NCI-H2029 treated with DMSO at 0.1 percent for 48 hours (cell line): ENCODE data around the gene CAPS.
"Not testable (repeated sequence)": the region's sequence is repeated elsewhere in the genome, so short reads cannot be mapped to it uniquely, and the experiment has no call there.

Source experiments
- DNase-seq: peaks from one replicate; lab custom pipeline; 2025; lab: John Stamatoyannopoulos, UW

Gene CAPS

DNA sequence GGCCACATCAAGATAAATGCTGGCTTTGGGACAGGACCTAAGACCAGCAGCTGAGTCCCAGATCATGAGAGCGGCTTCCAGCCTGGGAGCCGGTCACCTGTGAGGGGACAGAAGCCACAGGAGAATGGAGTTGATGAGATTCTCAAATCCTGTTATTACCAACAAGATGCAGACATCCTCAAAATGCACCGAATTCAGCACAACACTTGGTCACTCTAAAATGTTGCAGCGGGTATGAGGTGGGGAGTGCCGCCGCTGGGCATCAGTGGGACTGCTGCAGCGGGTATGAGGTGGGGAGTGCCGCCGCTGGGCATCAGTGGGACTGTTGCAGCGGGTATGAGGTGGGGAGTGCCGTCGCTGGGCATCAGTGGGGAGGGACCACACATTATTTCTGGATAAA, 42.7 kb downstream of the CAPS start:
- DNase-seq: no peak

- no peak for DNase-seq
These were observed 43.1 kb downstream of the CAPS start for GRCh38 chr19:5957170-5957569.

DNA sequence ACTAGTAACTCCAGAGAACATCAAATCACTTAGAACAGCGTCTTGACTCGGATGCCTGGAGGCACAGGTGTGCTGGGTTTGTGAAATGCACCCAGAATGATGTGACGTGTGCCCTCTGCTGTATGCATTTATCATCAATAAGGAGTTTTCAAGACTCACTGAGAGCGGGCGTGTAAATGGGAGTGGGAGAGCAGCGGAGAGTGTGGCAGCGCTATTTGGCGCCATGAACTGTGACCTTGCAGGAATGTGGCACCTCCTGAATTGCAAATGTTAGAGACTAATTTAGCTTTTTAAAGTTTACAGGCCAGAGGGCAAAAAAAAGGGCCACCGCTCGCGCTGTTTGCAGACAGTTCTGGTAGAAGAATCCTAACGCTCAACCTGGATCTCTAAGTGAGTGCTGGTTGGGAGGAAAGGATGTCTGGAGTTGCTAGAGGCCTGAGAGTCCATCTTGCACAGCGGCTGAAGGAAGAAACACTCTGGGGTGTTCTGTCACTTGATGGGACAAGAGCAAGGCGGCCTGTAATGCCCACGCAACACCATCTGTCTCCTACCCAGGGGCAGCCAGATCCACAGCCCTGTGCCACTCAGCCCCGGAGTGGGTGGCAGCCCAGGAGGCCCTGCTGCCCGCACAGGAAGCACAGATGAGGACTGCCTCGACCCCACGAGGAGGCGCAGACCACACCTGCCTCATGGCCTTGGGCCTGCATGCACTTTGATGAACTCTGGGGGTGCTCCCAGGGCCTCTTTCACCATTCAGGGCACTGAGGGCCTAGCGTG, 44.2 kb downstream of the CAPS start:
- no peak for DNase-seq

- no peak for DNase-seq
These were observed 44.7 kb downstream of the CAPS start for GRCh38 chr19:5958851-5959122.

DNA sequence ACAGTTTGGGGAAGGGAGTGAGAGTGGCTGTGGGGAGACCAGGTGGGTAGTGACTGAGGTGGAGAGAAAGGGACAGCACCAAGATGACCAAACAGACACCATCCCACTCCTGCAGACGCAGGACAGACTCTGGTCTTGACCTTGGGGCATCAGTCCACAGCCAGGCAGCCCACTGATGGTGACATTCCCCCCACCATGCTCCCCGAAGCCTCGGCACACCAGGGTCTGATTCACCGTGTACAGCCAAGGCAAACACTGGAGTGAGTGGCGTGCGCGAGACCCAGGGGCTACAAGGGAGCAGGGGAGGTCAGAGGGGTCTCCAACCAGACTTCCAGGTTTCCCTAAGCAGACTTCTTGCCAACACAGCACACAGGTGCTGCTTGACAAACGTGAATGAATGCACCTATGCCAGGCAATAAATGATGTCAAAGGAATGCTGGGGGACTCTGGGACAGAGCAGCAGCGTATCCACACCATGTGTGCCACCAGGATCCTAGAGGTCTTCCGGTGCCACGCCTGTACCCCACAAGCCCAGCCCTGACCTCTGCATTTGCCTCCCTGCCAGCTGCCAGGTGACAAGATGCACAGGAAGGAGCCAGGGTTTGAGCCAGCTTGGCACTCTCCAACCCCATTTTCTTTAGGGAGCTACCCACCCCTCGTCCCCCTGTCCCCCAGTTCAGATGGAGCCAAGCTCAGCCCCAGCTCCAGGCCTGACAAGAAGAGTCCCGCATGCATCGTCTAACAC, 45.4 kb downstream of the CAPS start:
- no peak for DNase-seq

- DNase-seq: peak; percentile 84
These were observed 46.2 kb downstream of the CAPS start for GRCh38 chr19:5960005-5961001.

GRCh38 chr19:5961641-5961968, 47.6 kb downstream of the CAPS start:
- not testable (repeated sequence) for DNase-seq

- peak; percentile 98 for DNase-seq
These were observed 48.2 kb downstream of the CAPS start for GRCh38 chr19:5961969-5962945.

GRCh38 chr19:5963259-5963658, 49.2 kb downstream of the CAPS start:
- DNase-seq: not testable (repeated sequence)

DNA sequence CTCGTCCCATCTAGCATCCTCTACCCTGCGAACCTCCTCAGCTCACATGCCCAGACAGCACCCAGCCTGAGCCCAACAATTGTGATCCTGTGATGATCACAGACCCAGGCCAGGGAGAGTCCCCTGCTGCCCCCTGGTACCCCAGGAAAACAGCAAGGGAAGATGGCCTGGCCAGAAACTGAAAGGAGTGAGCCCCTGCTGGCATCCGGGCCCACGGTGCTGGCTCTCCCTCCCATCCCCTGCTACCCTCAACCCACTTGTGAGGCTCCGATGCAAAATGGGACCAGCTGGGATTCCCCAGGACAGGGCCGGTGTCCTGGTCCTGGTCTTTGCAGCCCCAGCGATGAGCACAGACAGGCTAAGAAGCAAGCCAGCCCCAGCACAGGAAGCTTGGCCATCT, 49.8 kb downstream of the CAPS start:
- DNase-seq: no peak

GRCh38 chr19:5964816-5965565, 50.9 kb downstream of the CAPS start:
- DNase-seq: no peak
